HG02642 (cell line): Measurements from ENCODE around the gene CASQ2.
"Not testable (repeated sequence)": the region's sequence is repeated elsewhere in the genome, so short reads cannot be mapped to it uniquely, and the experiment has no call there.

Experiments
- ATAC-seq: cut with Tn5 transposase; IDR thresholded peaks from one replicate; pipeline ENCODE4 v1.9.1; 2021; ENCODE audit warnings: mild to moderate bottlenecking; ENCODE audit not compliant: unreplicated experiment, poor library complexity

The CASQ2 gene

GRCh38 chr1:115781851-115782250, 13.3 kb upstream of the CASQ2 start:
- ATAC-seq: no peak

- ATAC-seq: no peak
Observed at GRCh38 chr1:115781343-115781742, 12.8 kb upstream of the CASQ2 start.

GRCh38 chr1:115780655-115781054, 12.1 kb upstream of the CASQ2 start:
- ATAC-seq: not testable (repeated sequence)

- ATAC-seq: not testable (repeated sequence)
Observed at GRCh38 chr1:115779075-115779474, 10.6 kb upstream of the CASQ2 start.

GRCh38 chr1:115771847-115772457, 3.4 kb upstream of the CASQ2 start:
- ATAC-seq: peak; percentile 94

GRCh38 chr1:115771094-115771846, 2.8 kb upstream of the CASQ2 start:
- ATAC-seq: no peak

- ATAC-seq: no peak
Observed at GRCh38 chr1:115767403-115767802, 1.1 kb downstream of the CASQ2 start.

- ATAC-seq: no peak
Observed at GRCh38 chr1:115765091-115765490, 3.4 kb downstream of the CASQ2 start.

- no peak for ATAC-seq
Observed at GRCh38 chr1:115764541-115764940, 4.0 kb downstream of the CASQ2 start.

- no peak for ATAC-seq
Observed at GRCh38 chr1:115762779-115763178, 5.7 kb downstream of the CASQ2 start.

GRCh38 chr1:115761601-115762302, 6.8 kb downstream of the CASQ2 start:
- no peak for ATAC-seq

GRCh38 chr1:115757856-115758255, 10.7 kb downstream of the CASQ2 start:
- ATAC-seq: no peak

- ATAC-seq: no peak
Observed at GRCh38 chr1:115757326-115757725, 11.2 kb downstream of the CASQ2 start.

GRCh38 chr1:115755456-115756370, 12.8 kb downstream of the CASQ2 start:
- ATAC-seq: no peak

GRCh38 chr1:115753830-115754229, 14.7 kb downstream of the CASQ2 start:
- ATAC-seq: no peak

- ATAC-seq: no peak
Observed at GRCh38 chr1:115753361-115753760, 15.2 kb downstream of the CASQ2 start.

GRCh38 chr1:115748401-115749150, 19.9 kb downstream of the CASQ2 start:
- no peak for ATAC-seq

GRCh38 chr1:115746021-115746690, 22.4 kb downstream of the CASQ2 start:
- ATAC-seq: no peak

- ATAC-seq: no peak
Observed at GRCh38 chr1:115744646-115745275, 23.8 kb downstream of the CASQ2 start.
